RPMI7951 (cell line): ENCODE results near the gene S100G. TPM values are rescaled to one million over a fixed set of nuclear protein-coding genes. Genes with fewer than 3 reads are reported as not detected.
"Not testable (repeated sequence)": the region's sequence is repeated elsewhere in the genome, so short reads cannot be mapped to it uniquely, and the experiment has no call there.

Experiments
- DNase-seq: peaks from one replicate; pipeline ENCODE4 v3.0.0-alpha.2; 2012; ENCODE audit warnings: low read depth
- total RNA-seq: library from RNA; depleted of rRNA; stranded (reverse); fragments of >200 nt; shearing (Covaris generic); gene quantifications from 2 replicates; pipeline ENCODE4 v1.2.3, GENCODE V29; 2014; rRNA removed

S100G gene
- not detected in 2 replicates for total RNA-seq

- DNase-seq, result no peak
Measured at GRCh38 chrX:16649858-16650257, at the start of gene S100G. Gene S100G (plus strand): TSS chrX:16650158. CDS start chrX:16651007, 849 bp downstream.

GRCh38 chrX:16601885-16602284 lies 48.1 kb upstream of the S100G start:
- no peak for DNase-seq

- DNase-seq, result not testable (repeated sequence)
Measured at GRCh38 chrX:16603235-16603634, 46.7 kb upstream of the S100G start.

- no peak for DNase-seq
Measured at GRCh38 chrX:16603822-16604221, 46.1 kb upstream of the S100G start.

- no peak for DNase-seq
Measured at GRCh38 chrX:16604337-16604736, 45.6 kb upstream of the S100G start.

- no peak for DNase-seq
Measured at GRCh38 chrX:16606142-16606720, 43.7 kb upstream of the S100G start.

GRCh38 chrX:16610121-16610621 lies 39.8 kb upstream of the S100G start:
- DNase-seq, result peak; percentile 44

GRCh38 chrX:16610654-16611053 lies 39.3 kb upstream of the S100G start:
- DNase-seq, result not testable (repeated sequence)

GRCh38 chrX:16612257-16612897 lies 37.6 kb upstream of the S100G start:
- DNase-seq, result no peak

GRCh38 chrX:16617382-16617781 lies 32.6 kb upstream of the S100G start:
- DNase-seq, result no peak

GRCh38 chrX:16618422-16618821 lies 31.5 kb upstream of the S100G start:
- no peak for DNase-seq

GRCh38 chrX:16619024-16619423 lies 30.9 kb upstream of the S100G start:
- DNase-seq, result no peak

- DNase-seq, result not testable (repeated sequence)
Measured at GRCh38 chrX:16628511-16628910, 21.4 kb upstream of the S100G start.

GRCh38 chrX:16628946-16629595 lies 20.9 kb upstream of the S100G start:
- DNase-seq, result no peak

GRCh38 chrX:16629909-16630308 lies 20.0 kb upstream of the S100G start:
- DNase-seq, result no peak

- no peak for DNase-seq
Measured at GRCh38 chrX:16633754-16634153, 16.2 kb upstream of the S100G start.

GRCh38 chrX:16635040-16635439 lies 14.9 kb upstream of the S100G start:
- no peak for DNase-seq

GRCh38 chrX:16635596-16635995 lies 14.4 kb upstream of the S100G start:
- DNase-seq, result no peak

GRCh38 chrX:16638533-16638932 lies 11.4 kb upstream of the S100G start:
- DNase-seq, result no peak

- DNase-seq, result no peak
Measured at GRCh38 chrX:16639966-16640365, 10.0 kb upstream of the S100G start.

GRCh38 chrX:16640823-16641222 lies 9.1 kb upstream of the S100G start:
- DNase-seq, result no peak

GRCh38 chrX:16643176-16643575 lies 6.8 kb upstream of the S100G start:
- DNase-seq, result no peak
